Naive thymus-derived CD4-positive, alpha-beta T cell (primary cell): Measurements from ENCODE around the gene GNG8. TPM values are rescaled to one million over a fixed set of nuclear protein-coding genes. Genes with fewer than 3 reads are reported as not detected.
A peak's percentile ranks its signal among the peaks of the same experiment; 100 is the strongest.

ENCODE experiments used
- ATAC-seq: fragments of 150-1000 bp; cut with Tn5 transposase; 2 replicates; pipeline ENCODE4 v1.10.0; 2021; ENCODE audit warnings: mild to moderate bottlenecking, moderate library complexity
- CTCF ChIA-PET: fragments of 350-600 bp; sonication (Branson Sonifier 250); formaldehyde crosslinking; loops from one replicate; lab custom pipeline; 2021; ENCODE audit warnings: antibody characterized with exemption; lab: Charles Lee
- POLR2A ChIA-PET: fragments of 350-600 bp; sonication (Branson Sonifier 250); formaldehyde crosslinking; loops from one replicate; lab custom pipeline; 2021; ENCODE audit warnings: antibody characterized with exemption, inconsistent platforms; lab: Charles Lee
- DNase-seq, 9 donors: peaks; one replicate each; pipeline versions ENCODE4 v3.0.0 to v3.0.0-alpha.2; 2020 to 2022; ENCODE audit warnings: mixed read lengths in 1 of 9
- H3K27ac ChIP-seq: one replicate; pipeline ENCODE4 v1.7.0; 2013; ENCODE audit warnings: mild to moderate bottlenecking, low read depth, low read length, moderate library complexity
- H3K27me3 ChIP-seq, 2 donors: one replicate each; pipeline ENCODE4 v1.7.0; 2013; ENCODE audit warnings: low read length in 2 of 2, mild to moderate bottlenecking in 2 of 2, moderate library complexity in 2 of 2; ENCODE audit not compliant: control insufficient read depth in 2 of 2, insufficient read depth in 2 of 2
- H3K36me3 ChIP-seq, 3 experiments: 1 replicate in 2 of 3; 2 replicates in 1 of 3; pipeline ENCODE4 v1.7.0; 2013; ENCODE audit warnings: low read length in 3 of 3, mild to moderate bottlenecking in 3 of 3, moderate library complexity in 1 of 3; ENCODE audit not compliant: insufficient read depth in 3 of 3, control insufficient read depth in 2 of 3
- H3K4me1 ChIP-seq, 2 donors: one replicate each; pipeline ENCODE4 v1.7.0; 2013; ENCODE audit warnings: low read length in 2 of 2, mild to moderate bottlenecking in 2 of 2, moderate library complexity in 1 of 2; ENCODE audit not compliant: control insufficient read depth in 2 of 2, insufficient read depth in 2 of 2
- H3K4me3 ChIP-seq: 2 replicates; pipeline ENCODE4 v1.7.0; 2013; ENCODE audit warnings: mild to moderate bottlenecking, low read length
- H3K9me3 ChIP-seq, 3 experiments: 1 replicate in 2 of 3; 2 replicates in 1 of 3; pipeline ENCODE4 v1.7.0; 2013; ENCODE audit warnings: low read length in 3 of 3; ENCODE audit not compliant: control insufficient read depth in 2 of 3
- H3K27ac Mint-ChIP-seq, 9 donors: one replicate each; pipeline ENCODE4 v1.8.0; 2020 to 2022; ENCODE audit warnings: mixed read lengths in 9 of 9, mild to moderate bottlenecking in 8 of 9, moderate library complexity in 5 of 9, inconsistent platforms in 2 of 9
- H3K27me3 Mint-ChIP-seq, 5 donors: one replicate each; pipeline ENCODE4 v1.8.0; 2021 to 2022; ENCODE audit warnings: mixed read lengths in 5 of 5, mild to moderate bottlenecking in 1 of 5
- H3K36me3 Mint-ChIP-seq, 5 donors: one replicate each; pipeline ENCODE4 v1.8.0; 2020 to 2022; ENCODE audit warnings: mixed read lengths in 5 of 5, mild to moderate bottlenecking in 3 of 5, inconsistent platforms in 1 of 5
- H3K4me1 Mint-ChIP-seq, 7 donors: one replicate each; pipeline ENCODE4 v1.8.0; 2020 to 2022; ENCODE audit warnings: mixed read lengths in 7 of 7, mild to moderate bottlenecking in 3 of 7, inconsistent platforms in 1 of 7
- H3K4me3 Mint-ChIP-seq, 10 donors: one replicate each; pipeline ENCODE4 v1.8.0; 2020 to 2022; ENCODE audit warnings: mild to moderate bottlenecking in 10 of 10, mixed read lengths in 10 of 10, moderate library complexity in 6 of 10, inconsistent platforms in 2 of 10
- H3K9me3 Mint-ChIP-seq, 11 donors: one replicate each; pipeline ENCODE4 v1.8.0; 2020 to 2022; ENCODE audit warnings: mixed read lengths in 11 of 11, mild to moderate bottlenecking in 4 of 11, inconsistent platforms in 1 of 11, moderate library complexity in 1 of 11
- intact Hi-C, 2 donors: fragments of 100-400 bp; cut with micrococcal nuclease; formaldehyde crosslinking; loops; one replicate each; pipeline ENCODE4 v1.15.1; 2023
- polyA plus RNA-seq, 2 donors: library from polyadenylated mRNA; unstranded; fragments of 300-500 nt; fragmentation: Illumina TruSeq; gene quantifications; one replicate each; pipeline ENCODE4 v1.2.3, GENCODE V29; 2021
- total RNA-seq, 6 experiments: library from RNA in 5 of 6; stranded (reverse) in 5 of 6; gene quantifications; 1 replicate in 5 of 6; 2 replicates in 1 of 6; pipeline ENCODE4 v1.2.3 and lab custom pipeline; 2021 to 2026

GNG8 gene
- total and polyA plus RNA-seq, 7 experiments from 2014 or later: 3.2 to 12.3 (median 9.7) TPM; not detected in 4

GRCh38 chr19:46606019-46606418 lies 30.0 kb downstream of the GNG8 start:
- Mint-ChIP-seq H3K36me3 (peaks cover 11 to 49% (median 24%) of the 10 kb centered on the region in 5 donors), H3K27ac (peak overlapping the region in 7 of 9 donors; percentile 55 to 82 (median 71)), H3K4me3 (peak overlapping the region in 4 of 10 donors; percentile 23 to 64 (median 30)), H3K4me1 (peaks cover 49 to 81% (median 67%) of the 10 kb centered on the region in 7 donors), H3K27me3 (no peaks in the 10 kb centered on the region), H3K9me3 (no peaks in the 10 kb centered on the region)
- ChIA-PET POLR2A (interaction anchor here (1.6 to 1.7 kb wide), 2 partner anchors 9 to 55 kb away, joined by 3 read pairs; partner anchors contain the start of gene DACT3), CTCF (interaction anchor here (1.0 to 1.1 kb wide), 3 partner anchors 8 to 63 kb away, joined by 3 read pairs; no protein-coding TSS in a partner anchor)
- ATAC-seq (no peak), DNase-seq (no peak)
- H3K9me3 ChIP-seq: no peaks in the 10 kb centered on the region
- H3K27me3 ChIP-seq: no peaks in the 10 kb centered on the region
- H3K4me3 ChIP-seq: no peak overlapping the region
- H3K27ac ChIP-seq: no peak overlapping the region
- peaks cover 0 to 61% (median 20%) of the 10 kb centered on the region in 3 experiments for H3K36me3 ChIP-seq
- peaks cover 21 to 40% of the 10 kb centered on the region in 2 donors for H3K4me1 ChIP-seq
- intact Hi-C loops: loop anchor here in 1 of 2 donors (10.0 kb wide), 1 partner anchor 249 kb away; the partner anchor contains the start of gene AP2S1

DNA sequence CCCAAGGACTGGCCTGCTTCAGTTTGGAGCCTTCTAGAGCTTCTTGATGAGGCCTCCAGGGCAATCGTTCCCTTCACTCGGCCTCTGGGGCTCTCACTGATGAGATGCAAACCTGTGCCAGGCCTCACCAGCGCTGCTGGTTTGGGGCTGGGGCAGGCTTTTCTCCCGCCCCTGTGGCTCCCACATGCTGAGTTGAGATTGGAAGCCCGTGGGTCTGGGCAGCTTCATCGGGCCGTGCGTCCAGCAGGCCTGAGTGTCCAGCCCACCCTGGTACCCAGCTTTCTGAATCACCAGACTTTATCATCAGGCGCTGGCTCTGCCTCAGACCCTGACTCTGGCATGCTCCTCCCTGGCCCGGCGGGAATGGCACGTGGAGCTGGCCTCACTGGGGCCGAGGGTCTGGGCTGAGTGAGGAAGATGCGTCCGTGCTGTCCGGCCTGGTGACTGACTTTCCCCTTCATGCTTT lies 30.6 kb downstream of the GNG8 start:
- CTCF ChIA-PET: interaction anchor here (1.1 kb wide), 1 partner anchor 63 kb away, joined by 3 read pairs; no protein-coding TSS in a partner anchor
- ATAC-seq: no peak

DNA sequence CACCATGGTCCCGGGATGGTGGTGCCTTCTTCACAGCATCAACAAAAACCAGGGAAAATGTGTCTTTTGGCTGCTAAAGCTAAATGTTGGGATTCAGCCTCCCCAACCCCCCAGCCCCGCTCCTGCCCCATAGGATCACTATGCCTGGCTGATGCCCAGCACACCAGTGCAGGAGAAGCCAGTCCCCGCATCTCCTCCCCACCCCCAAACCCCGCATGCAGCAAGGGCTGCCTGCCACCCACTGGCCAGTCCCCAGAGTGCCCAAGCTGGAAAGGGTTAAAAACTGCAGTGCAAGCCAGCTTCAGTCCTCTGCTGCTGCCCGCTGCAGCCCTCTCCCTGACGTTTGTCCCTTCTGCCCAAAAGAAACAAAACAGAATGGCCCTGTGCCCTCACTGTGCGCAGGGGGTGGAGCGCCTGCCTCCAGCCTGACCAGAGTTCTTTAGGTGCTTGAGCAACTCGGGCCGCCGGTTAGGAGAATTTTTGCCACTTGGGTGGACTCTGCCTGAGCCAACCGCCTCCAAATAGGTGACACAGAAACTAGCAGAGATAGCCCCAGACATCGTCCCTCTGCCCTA lies 31.1 kb downstream of the GNG8 start:
- Mint-ChIP-seq H3K4me1 (peaks cover 41 to 75% (median 59%) of the 10 kb centered on the region in 7 donors), H3K4me3 (peak overlapping the region in 2 of 10 donors; percentile 33 to 53), H3K27me3 (peaks cover 0 to 3% (median 0%) of the 10 kb centered on the region in 5 donors), H3K36me3 (peaks cover 11 to 47% (median 24%) of the 10 kb centered on the region in 5 donors), H3K9me3 (peaks cover 0 to 4% (median 0%) of the 10 kb centered on the region in 11 donors), H3K27ac (peak overlapping the region in 5 of 9 donors; percentile 9 to 74 (median 41))
- Histone ChIP-seq H3K27me3 (no peaks in the 10 kb centered on the region), H3K4me1 (peaks cover 15 to 34% of the 10 kb centered on the region in 2 donors), H3K4me3 (no peak overlapping the region), H3K9me3 (no peaks in the 10 kb centered on the region), H3K27ac (peak overlapping the region; percentile 40), H3K36me3 (peaks cover 0 to 58% (median 20%) of the 10 kb centered on the region in 3 experiments)
- DNase-seq (no peak), ATAC-seq (no peak)
- POLR2A ChIA-PET: interaction anchor here (0.7 to 1.7 kb wide), 3 partner anchors 10 to 1006 kb away, joined by 3 to 4 read pairs (median 3); partner anchors contain the start of gene ZC3H4
- CTCF ChIA-PET: no interaction called here
- intact Hi-C loops: loop anchor here (5.0 to 10.0 kb wide), 5 partner anchors 142 to 1007 kb away; partner anchors contain the start of genes AP2S1 (in 1 of the 2), FKRP (in 1 of the 2), MYPOP (in 1 of the 2) and STRN4 (in 1 of the 2)

More for the DNA sequence above, 30.6 kb downstream of the GNG8 start:
- POLR2A ChIA-PET: interaction anchor here (1.2 to 1.7 kb wide), 2 partner anchors 9 to 508 kb away, joined by 3 read pairs; partner anchors contain the start of gene ZC3H4
- Histone ChIP-seq H3K4me1 (peaks cover 15 to 34% of the 10 kb centered on the region in 2 donors), H3K4me3 (no peak overlapping the region), H3K36me3 (peaks cover 0 to 61% (median 20%) of the 10 kb centered on the region in 3 experiments), H3K9me3 (no peaks in the 10 kb centered on the region), H3K27me3 (no peaks in the 10 kb centered on the region), H3K27ac (peak overlapping the region; percentile 40)
- H3K36me3 Mint-ChIP-seq: peaks cover 11 to 46% (median 24%) of the 10 kb centered on the region in 5 donors
- intact Hi-C loops: loop anchor here in 1 of 2 donors (10.0 kb wide), 1 partner anchor 249 kb away; the partner anchor contains the start of gene AP2S1
- peaks cover 0 to 4% (median 0%) of the 10 kb centered on the region in 11 donors for H3K9me3 Mint-ChIP-seq
- H3K27ac Mint-ChIP-seq: peak overlapping the region in 6 of 9 donors; percentile 41 to 76 (median 67)
- no peak for DNase-seq
- peaks cover 0 to 3% (median 0%) of the 10 kb centered on the region in 5 donors for H3K27me3 Mint-ChIP-seq
- peaks cover 43 to 75% (median 61%) of the 10 kb centered on the region in 7 donors for H3K4me1 Mint-ChIP-seq
- H3K4me3 Mint-ChIP-seq: peak overlapping the region in 5 of 10 donors; percentile 23 to 64 (median 33)

- Histone ChIP-seq H3K9me3 (peaks cover 0 to 4% (median 0%) of the 10 kb centered on the region in 3 experiments), H3K4me1 (peaks cover 15 to 30% of the 10 kb centered on the region in 2 donors), H3K36me3 (peaks cover 0 to 47% (median 11%) of the 10 kb centered on the region in 3 experiments), H3K4me3 (peak overlapping the region; percentile 99), H3K27ac (peak overlapping the region; percentile 99), H3K27me3 (no peaks in the 10 kb centered on the region)
- Mint-ChIP-seq H3K36me3 (peaks cover 8 to 42% (median 13%) of the 10 kb centered on the region in 5 donors), H3K27ac (peak overlapping the region; percentile 39 to 100 (median 95)), H3K27me3 (peaks cover 0 to 3% (median 0%) of the 10 kb centered on the region in 5 donors), H3K4me1 (peaks cover 35 to 67% (median 53%) of the 10 kb centered on the region in 7 donors), H3K9me3 (peaks cover 0 to 8% (median 3%) of the 10 kb centered on the region in 11 donors), H3K4me3 (peak overlapping the region; percentile 95 to 100 (median 98))
- ChIA-PET POLR2A (interaction anchor here (1.0 to 4.5 kb wide), 3 partner anchors 8 to 81 kb away, joined by 3 to 112 read pairs (median 3); no protein-coding TSS in a partner anchor), CTCF (interaction anchor here (3.0 kb wide), 1 partner anchor 17 kb away, joined by 9 read pairs; no protein-coding TSS in a partner anchor)
- intact Hi-C loops: loop anchor here (1.0 to 10.0 kb wide), 7 partner anchors 8 to 1009 kb away; partner anchors contain the start of genes AP2S1 (in 1 of the 2), FKRP (in 1 of the 2), MYPOP (in 1 of the 2) and STRN4 (in 1 of the 2)
- ATAC-seq (no peak), DNase-seq (no peak)
Observed at GRCh38 chr19:46603752-46604231, 32.2 kb downstream of the GNG8 start.

- Histone ChIP-seq H3K36me3 (peaks cover 0 to 41% (median 5%) of the 10 kb centered on the region in 3 experiments), H3K27me3 (no peaks in the 10 kb centered on the region), H3K27ac (peak overlapping the region; percentile 99), H3K4me3 (peak overlapping the region; percentile 99), H3K9me3 (peaks cover 0 to 9% (median 0%) of the 10 kb centered on the region in 3 experiments), H3K4me1 (peaks cover 15 to 30% of the 10 kb centered on the region in 2 donors)
- ChIA-PET POLR2A (interaction anchor here (0.8 to 4.5 kb wide), 5 partner anchors 9 to 81 kb away, joined by 3 to 112 read pairs (median 3); partner anchors contain the start of gene DACT3), CTCF (interaction anchor here (3.0 to 3.7 kb wide), 2 partner anchors 17 to 59 kb away, joined by 9 to 17 read pairs; partner anchors contain the start of gene DACT3)
- no peak for ATAC-seq
- peaks cover 0 to 4% (median 0%) of the 10 kb centered on the region in 5 donors for H3K27me3 Mint-ChIP-seq
- intact Hi-C loops: loop anchor here (1.0 to 10.0 kb wide), 7 partner anchors 8 to 1009 kb away; partner anchors contain the start of genes AP2S1 (in 1 of the 2), FKRP (in 1 of the 2), MYPOP (in 1 of the 2) and STRN4 (in 1 of the 2)
- H3K36me3 Mint-ChIP-seq: peaks cover 10 to 43% (median 16%) of the 10 kb centered on the region in 5 donors
- peaks cover 0 to 14% (median 7%) of the 10 kb centered on the region in 11 donors for H3K9me3 Mint-ChIP-seq
- peaks cover 35 to 64% (median 55%) of the 10 kb centered on the region in 7 donors for H3K4me1 Mint-ChIP-seq
- peak overlapping the region; percentile 66 to 100 (median 95) for H3K27ac Mint-ChIP-seq
- peak overlapping the region; percentile 95 to 100 (median 98) for H3K4me3 Mint-ChIP-seq
- DNase-seq: peak in 1 of 9 donors; percentile 9
Observed at GRCh38 chr19:46603195-46603637, 32.8 kb downstream of the GNG8 start.
